ENCODE measurements around the gene GNAQ. TPM values are rescaled to one million over a fixed set of nuclear protein-coding genes. Genes with fewer than 3 reads are reported as not detected.
A peak's percentile ranks its signal among the peaks of the same experiment; 100 is the strongest.

The GNAQ gene
- total and polyA plus RNA-seq, 2 of the 13 experiments (the other 11 are each of a cell fraction or from before 2014, with no cell fraction given), result 16.5 to 17.7 TPM

- peaks cover 61% of the 10 kb centered on the region for H3K79me2 ChIP-seq (ENCODE audit: insufficient read depth, low read length)
- ChIA-PET POLR2A (interaction anchor here (0.9 to 1.2 kb wide), 2 partner anchors 26 to 29 kb away, joined by 3 read pairs; no protein-coding TSS in a partner anchor), CTCF (ENCODE audit: low intra/inter-chr PET ratio, low total read pairs) (no interaction called here)
- TF ChIP-seq KAT8 (CRISPR knock-in tag; IDR thresholded peaks at IDR 0.05) (no peak), ZNF510 (CRISPR knock-in tag; IDR thresholded peaks at IDR 0.05; ENCODE audit: low read depth) (no peak), ZFYVE20 (CRISPR knock-in tag; IDR thresholded peaks at IDR 0.05; ENCODE audit: borderline replicate concordance, low read depth) (no peak), RFX1 (IDR thresholded peaks at IDR 0.05) (no peak), ZNF605 (CRISPR knock-in tag; IDR thresholded peaks at IDR 0.05) (no peak), ZNF839 (CRISPR knock-in tag; IDR thresholded peaks at IDR 0.05; ENCODE audit: borderline replicate concordance) (no peak), KMT2B (CRISPR knock-in tag; IDR thresholded peaks at IDR 0.05) (no peak), ZNF512 (CRISPR knock-in tag; IDR thresholded peaks at IDR 0.05) (no peak), PATZ1 (CRISPR knock-in tag; IDR thresholded peaks at IDR 0.05) (no peak), ONECUT2 (CRISPR knock-in tag; IDR thresholded peaks at IDR 0.05) (no peak), ZNF570 (CRISPR knock-in tag; IDR thresholded peaks at IDR 0.05; ENCODE audit: borderline replicate concordance) (no peak), FLYWCH1 (CRISPR knock-in tag; IDR thresholded peaks at IDR 0.05) (no peak), ZNF687 (CRISPR knock-in tag; IDR thresholded peaks at IDR 0.05) (no peak), ZKSCAN8 (CRISPR knock-in tag; IDR thresholded peaks at IDR 0.05; ENCODE audit: borderline replicate concordance) (no peak)
These were observed 27.9 kb downstream of the GNAQ start for GRCh38 chr9:78003730-78004129.

More at GRCh38 chr9:78003730-78004129, 27.9 kb downstream of the GNAQ start:
- FAIRE-seq (no peak), DNase-seq (ENCODE audit: low spot score) (no peak), ATAC-seq (no peak)
- H4K20me1 ChIP-seq (ENCODE audit: insufficient read depth, low read length), result peaks cover 12% of the 10 kb centered on the region; the same call in 1 of the 2 replicates
- 95% methylated on average over 4 of the region's 4 CpGs for WGBS (ENCODE audit: low lambda C conversion rate)
- H3K4me2 ChIP-seq (ENCODE audit: low read depth, low read length), result no peak overlapping the region
- H3K4me1 ChIP-seq (ENCODE audit: insufficient read depth, low read length), result peaks cover 62% of the 10 kb centered on the region
- no peak overlapping the region for H2AFZ ChIP-seq (ENCODE audit: low read length)
- intact Hi-C loops (cut with micrococcal nuclease; ENCODE audit: unreplicated experiment), result loop anchor here (1.0 to 2.0 kb wide), 2 partner anchors 19 to 27 kb away; no protein-coding TSS in a partner anchor
- peak overlapping the region; percentile 20 for H3K27ac ChIP-seq (ENCODE audit: extremely low read length, insufficient read depth, low read length)
- no peaks in the 10 kb centered on the region for H3K27me3 ChIP-seq (ENCODE audit: control insufficient read depth in 1 of 2, insufficient read depth in 2 of 2, low read length in 2 of 2)
- no peak overlapping the region for H3K9ac ChIP-seq (ENCODE audit: insufficient read depth, low read depth, low read length)
- in situ Hi-C loops (cut with HindIII; ENCODE audit: extremely low pct_ligation_motif_present, low pct_unique_long_range_greater_than_20kb), result no loop called here
- no peaks in the 10 kb centered on the region for H3K36me3 ChIP-seq (replicated peaks in 1 of 2; ENCODE audit: control insufficient read depth in 1 of 2, insufficient read depth in 2 of 2, low read length in 2 of 2)
- no peak overlapping the region for H3K4me3 ChIP-seq (replicated peaks in 1 of 3; ENCODE audit: insufficient read depth in 1 of 3, low read depth in 2 of 3, low read length in 3 of 3)
- BruUV-seq (replicated peaks), result no TSS peak
- H3K9me3 ChIP-seq (ENCODE audit: low read length), result no peaks in the 10 kb centered on the region

Measured in HepG2 (cell line).